DLD1 (cell line): ENCODE data around the gene MRPL27.

Experiments
- in situ Hi-C: cut with HindIII; loops from 2 replicates; pipeline ENCODE4 v1.10.0; 2017; ENCODE audit warnings: low sequenced_read_pairs

Gene MRPL27

GRCh38 chr17:50388728-50389127 lies 15.7 kb upstream of the MRPL27 start:
- in situ Hi-C loops, result no loop called here

GRCh38 chr17:50386510-50386909 lies 13.5 kb upstream of the MRPL27 start:
- in situ Hi-C loops, result no loop called here

GRCh38 chr17:50382931-50383330 lies 9.9 kb upstream of the MRPL27 start:
- in situ Hi-C loops, result no loop called here

GRCh38 chr17:50381920-50382319 lies 8.9 kb upstream of the MRPL27 start:
- in situ Hi-C loops, result no loop called here

GRCh38 chr17:50381260-50381815 lies 8.4 kb upstream of the MRPL27 start:
- in situ Hi-C loops, result no loop called here

- in situ Hi-C loops, result no loop called here
Observed at GRCh38 chr17:50380369-50381259, 7.6 kb upstream of the MRPL27 start.

GRCh38 chr17:50379351-50380132 lies 6.6 kb upstream of the MRPL27 start:
- in situ Hi-C loops, result no loop called here

GRCh38 chr17:50375858-50376538 lies 3.0 kb upstream of the MRPL27 start:
- in situ Hi-C loops, result no loop called here

GRCh38 chr17:50373705-50374104 lies 721 bp upstream of the MRPL27 start:
- in situ Hi-C loops, result no loop called here

- in situ Hi-C loops, result no loop called here
Observed at GRCh38 chr17:50372222-50372757, 694 bp downstream of the MRPL27 start.

GRCh38 chr17:50371526-50371925 lies 1.5 kb downstream of the MRPL27 start:
- in situ Hi-C loops, result no loop called here

- in situ Hi-C loops, result no loop called here
Observed at GRCh38 chr17:50370052-50370451, 2.9 kb downstream of the MRPL27 start.

GRCh38 chr17:50367401-50367800 lies 5.6 kb downstream of the MRPL27 start:
- in situ Hi-C loops, result no loop called here

GRCh38 chr17:50365649-50366393 lies 7.2 kb downstream of the MRPL27 start:
- in situ Hi-C loops, result no loop called here

- in situ Hi-C loops, result no loop called here
Observed at GRCh38 chr17:50365165-50365564, 7.8 kb downstream of the MRPL27 start.

GRCh38 chr17:50364715-50365114 lies 8.3 kb downstream of the MRPL27 start:
- in situ Hi-C loops, result no loop called here

GRCh38 chr17:50364061-50364458 lies 8.9 kb downstream of the MRPL27 start:
- in situ Hi-C loops, result no loop called here

GRCh38 chr17:50363217-50364060 lies 9.5 kb downstream of the MRPL27 start:
- in situ Hi-C loops, result no loop called here

GRCh38 chr17:50362661-50363060 lies 10.3 kb downstream of the MRPL27 start:
- in situ Hi-C loops, result no loop called here
